ENCODE results near the gene SLC39A1.
"Not testable (repeated sequence)": the region's sequence is repeated elsewhere in the genome, so short reads cannot be mapped to it uniquely, and the experiment has no call there.

Gene SLC39A1

GRCh38 chr1:154000420-154000819 lies 37.1 kb upstream of the SLC39A1 start:
- H3K27ac ChIP-seq (replicated peaks; ENCODE audit: low read length) = no peak overlapping the region
- H2BK15ac ChIP-seq (ENCODE audit: low read length) = no peak overlapping the region
- no peak overlapping the region for H3K9ac ChIP-seq (ENCODE audit: low read depth, low read length, poor library complexity)
- H2AFZ ChIP-seq (ENCODE audit: low read length) = no peak overlapping the region
- H3K36me3 ChIP-seq (replicated peaks in 1 of 2; ENCODE audit: control insufficient read depth in 2 of 2, insufficient read depth in 2 of 2, low read length in 2 of 2) = peaks cover 3 to 4% of the 10 kb centered on the region in 2 donors
- H3K4ac ChIP-seq (ENCODE audit: low read length) = no peak overlapping the region
- no peak for DNase-seq (ENCODE audit: low spot score)
- H2BK5ac ChIP-seq (ENCODE audit: low read length) = no peak overlapping the region
- no peak overlapping the region for H3K23ac ChIP-seq (ENCODE audit: low read depth, low read length, poor library complexity)
- WGBS, 2 donors (ENCODE audit: extremely low coverage in 2 of 2, insufficient read length in 2 of 2, insufficient replicate concordance in 1 of 2) = no CpG with 5 or more reads among the region's 4 CpGs
- no peak overlapping the region for H4K8ac ChIP-seq (ENCODE audit: low read depth, low read length)
- H3K9me3 ChIP-seq (replicated peaks in 1 of 2; ENCODE audit: control insufficient read depth in 2 of 2, insufficient read depth in 1 of 2, low read depth in 1 of 2, low read length in 2 of 2) = peaks cover 3% of the 10 kb centered on the region in 2 donors
- H4K91ac ChIP-seq (ENCODE audit: low read depth, low read length, poor library complexity) = no peak overlapping the region
- H3K79me1 ChIP-seq (ENCODE audit: low read depth, low read length) = no peaks in the 10 kb centered on the region
- no peak overlapping the region for H2BK120ac ChIP-seq (ENCODE audit: low read depth, low read length)
- H3K27me3 ChIP-seq (ENCODE audit: control insufficient read depth in 3 of 3, insufficient read depth in 3 of 3, low read depth in 1 of 3, low read length in 3 of 3) = no peaks in the 10 kb centered on the region
- H2AK5ac ChIP-seq (ENCODE audit: low read depth, low read length) = no peak overlapping the region
- H3K4me2 ChIP-seq (ENCODE audit: insufficient read depth, low read length, poor library complexity, severe bottlenecking) = no peak overlapping the region
- no peak overlapping the region for H2BK12ac ChIP-seq (ENCODE audit: low read length)
- peaks cover 0 to 6% of the 10 kb centered on the region in 2 donors for H3K4me1 ChIP-seq (ENCODE audit: control insufficient read depth in 2 of 2, insufficient read depth in 1 of 2, low read depth in 1 of 2, low read length in 2 of 2)
- H3K4me3 ChIP-seq (ENCODE audit: low read length in 2 of 2) = no peak overlapping the region
- no peak overlapping the region for H3K18ac ChIP-seq (ENCODE audit: low read length)
- no peak overlapping the region for H3K14ac ChIP-seq (ENCODE audit: low read length)

GRCh38 chr1:153996882-153997281 lies 33.5 kb upstream of the SLC39A1 start:
- not testable (repeated sequence) for H2BK5ac ChIP-seq (ENCODE audit: low read length); H3K27me3 ChIP-seq (ENCODE audit: control insufficient read depth in 3 of 3, insufficient read depth in 3 of 3, low read depth in 1 of 3, low read length in 3 of 3); H3K79me1 ChIP-seq (ENCODE audit: low read depth, low read length); H3K27ac ChIP-seq (replicated peaks; ENCODE audit: low read length); H2AK5ac ChIP-seq (ENCODE audit: low read depth, low read length); H3K4me2 ChIP-seq (ENCODE audit: insufficient read depth, low read length, poor library complexity, severe bottlenecking); H4K8ac ChIP-seq (ENCODE audit: low read depth, low read length); H2BK120ac ChIP-seq (ENCODE audit: low read depth, low read length); H3K4me1 ChIP-seq (ENCODE audit: control insufficient read depth in 2 of 2, insufficient read depth in 1 of 2, low read depth in 1 of 2, low read length in 2 of 2); H3K4ac ChIP-seq (ENCODE audit: low read length); H3K9ac ChIP-seq (ENCODE audit: low read depth, low read length, poor library complexity); H3K4me3 ChIP-seq (ENCODE audit: low read length in 2 of 2); H2AFZ ChIP-seq (ENCODE audit: low read length); H2BK15ac ChIP-seq (ENCODE audit: low read length); H2BK12ac ChIP-seq (ENCODE audit: low read length); H3K14ac ChIP-seq (ENCODE audit: low read length); H3K23ac ChIP-seq (ENCODE audit: low read depth, low read length, poor library complexity); H3K9me3 ChIP-seq (replicated peaks in 1 of 2; ENCODE audit: control insufficient read depth in 2 of 2, insufficient read depth in 1 of 2, low read depth in 1 of 2, low read length in 2 of 2); DNase-seq (ENCODE audit: low spot score); H4K91ac ChIP-seq (ENCODE audit: low read depth, low read length, poor library complexity); H3K18ac ChIP-seq (ENCODE audit: low read length)
- WGBS, 2 donors (ENCODE audit: extremely low coverage in 2 of 2, insufficient read length in 2 of 2, insufficient replicate concordance in 1 of 2) = no CpG with 5 or more reads among the region's 10 CpGs
- peaks cover 23 to 36% of the 10 kb centered on the region in 2 donors for H3K36me3 ChIP-seq (replicated peaks in 1 of 2; ENCODE audit: control insufficient read depth in 2 of 2, insufficient read depth in 2 of 2, low read length in 2 of 2)

- DNase-seq (ENCODE audit: low spot score) = no peak
- no CpG with 5 or more reads among the region's 11 CpGs for WGBS, 2 donors (ENCODE audit: extremely low coverage in 2 of 2, insufficient read length in 2 of 2, insufficient replicate concordance in 1 of 2)
- H2BK15ac ChIP-seq (ENCODE audit: low read length) = no peak overlapping the region
Observed at GRCh38 chr1:153995640-153996039, 32.3 kb upstream of the SLC39A1 start.

GRCh38 chr1:153995202-153995601 lies 31.9 kb upstream of the SLC39A1 start:
- H2BK5ac ChIP-seq (ENCODE audit: low read length) = no peak overlapping the region
- no peak overlapping the region for H3K9ac ChIP-seq (ENCODE audit: low read depth, low read length, poor library complexity)
- H2AFZ ChIP-seq (ENCODE audit: low read length) = no peak overlapping the region
- no peak overlapping the region for H3K4me3 ChIP-seq (ENCODE audit: low read length in 2 of 2)
- H3K79me1 ChIP-seq (ENCODE audit: low read depth, low read length) = peaks cover 5% of the 10 kb centered on the region
- no CpG with 5 or more reads among the region's 3 CpGs for WGBS, 2 donors (ENCODE audit: extremely low coverage in 2 of 2, insufficient read length in 2 of 2, insufficient replicate concordance in 1 of 2)
- H3K36me3 ChIP-seq (replicated peaks in 1 of 2; ENCODE audit: control insufficient read depth in 2 of 2, insufficient read depth in 2 of 2, low read length in 2 of 2) = peaks cover 25 to 45% of the 10 kb centered on the region in 2 donors
- no peak overlapping the region for H3K27ac ChIP-seq (replicated peaks; ENCODE audit: low read length)
- H2BK12ac ChIP-seq (ENCODE audit: low read length) = no peak overlapping the region
- no peak overlapping the region for H3K14ac ChIP-seq (ENCODE audit: low read length)
- H3K4me1 ChIP-seq (ENCODE audit: control insufficient read depth in 2 of 2, insufficient read depth in 1 of 2, low read depth in 1 of 2, low read length in 2 of 2) = peaks cover 3 to 8% of the 10 kb centered on the region in 2 donors
- DNase-seq (ENCODE audit: low spot score) = no peak
- H3K9me3 ChIP-seq (replicated peaks in 1 of 2; ENCODE audit: control insufficient read depth in 2 of 2, insufficient read depth in 1 of 2, low read depth in 1 of 2, low read length in 2 of 2) = peaks cover 3 to 6% of the 10 kb centered on the region in 2 donors
- H3K27me3 ChIP-seq (ENCODE audit: control insufficient read depth in 3 of 3, insufficient read depth in 3 of 3, low read depth in 1 of 3, low read length in 3 of 3) = no peaks in the 10 kb centered on the region
- no peak overlapping the region for H4K8ac ChIP-seq (ENCODE audit: low read depth, low read length)
- H2AK5ac ChIP-seq (ENCODE audit: low read depth, low read length) = no peak overlapping the region
- no peak overlapping the region for H4K91ac ChIP-seq (ENCODE audit: low read depth, low read length, poor library complexity)
- H3K23ac ChIP-seq (ENCODE audit: low read depth, low read length, poor library complexity) = no peak overlapping the region
- no peak overlapping the region for H3K4me2 ChIP-seq (ENCODE audit: insufficient read depth, low read length, poor library complexity, severe bottlenecking)
- H3K18ac ChIP-seq (ENCODE audit: low read length) = no peak overlapping the region
- H2BK120ac ChIP-seq (ENCODE audit: low read depth, low read length) = no peak overlapping the region
- H2BK15ac ChIP-seq (ENCODE audit: low read length) = no peak overlapping the region
- H3K4ac ChIP-seq (ENCODE audit: low read length) = no peak overlapping the region

More at GRCh38 chr1:153995640-153996039, 32.3 kb upstream of the SLC39A1 start:
- no peak overlapping the region for H3K27ac ChIP-seq (replicated peaks; ENCODE audit: low read length)
- no peak overlapping the region for H3K9ac ChIP-seq (ENCODE audit: low read depth, low read length, poor library complexity)
- peaks cover 3 to 8% of the 10 kb centered on the region in 2 donors for H3K4me1 ChIP-seq (ENCODE audit: control insufficient read depth in 2 of 2, insufficient read depth in 1 of 2, low read depth in 1 of 2, low read length in 2 of 2)
- H3K14ac ChIP-seq (ENCODE audit: low read length) = no peak overlapping the region
- H4K8ac ChIP-seq (ENCODE audit: low read depth, low read length) = no peak overlapping the region
- no peak overlapping the region for H2BK120ac ChIP-seq (ENCODE audit: low read depth, low read length)
- no peak overlapping the region for H2BK12ac ChIP-seq (ENCODE audit: low read length)
- H3K18ac ChIP-seq (ENCODE audit: low read length) = no peak overlapping the region
- H3K36me3 ChIP-seq (replicated peaks in 1 of 2; ENCODE audit: control insufficient read depth in 2 of 2, insufficient read depth in 2 of 2, low read length in 2 of 2) = peaks cover 25 to 45% of the 10 kb centered on the region in 2 donors
- no peak overlapping the region for H2AFZ ChIP-seq (ENCODE audit: low read length)
- no peaks in the 10 kb centered on the region for H3K27me3 ChIP-seq (ENCODE audit: control insufficient read depth in 3 of 3, insufficient read depth in 3 of 3, low read depth in 1 of 3, low read length in 3 of 3)
- H2BK5ac ChIP-seq (ENCODE audit: low read length) = no peak overlapping the region
- no peak overlapping the region for H3K4me3 ChIP-seq (ENCODE audit: low read length in 2 of 2)
- peaks cover 5% of the 10 kb centered on the region for H3K79me1 ChIP-seq (ENCODE audit: low read depth, low read length)
- H3K9me3 ChIP-seq (replicated peaks in 1 of 2; ENCODE audit: control insufficient read depth in 2 of 2, insufficient read depth in 1 of 2, low read depth in 1 of 2, low read length in 2 of 2) = peaks cover 3 to 6% of the 10 kb centered on the region in 2 donors
- no peak overlapping the region for H4K91ac ChIP-seq (ENCODE audit: low read depth, low read length, poor library complexity)
- H3K4ac ChIP-seq (ENCODE audit: low read length) = no peak overlapping the region
- no peak overlapping the region for H2AK5ac ChIP-seq (ENCODE audit: low read depth, low read length)
- no peak overlapping the region for H3K4me2 ChIP-seq (ENCODE audit: insufficient read depth, low read length, poor library complexity, severe bottlenecking)
- H3K23ac ChIP-seq (ENCODE audit: low read depth, low read length, poor library complexity) = no peak overlapping the region
